ENCODE results near the gene CFAP77.

The CFAP77 gene

GRCh38 chr9:132609184-132609583 is 199.2 kb downstream of the CFAP77 start:
- no peak overlapping the region for H2BK5ac ChIP-seq (ENCODE audit: low read depth, low read length, poor library complexity)
- H3K27me3 ChIP-seq (ENCODE audit: insufficient read depth, low read length), result no peaks in the 10 kb centered on the region
- no peak overlapping the region for H3K18ac ChIP-seq (ENCODE audit: low read length)
- no peak overlapping the region for H2BK120ac ChIP-seq (ENCODE audit: insufficient read depth, low read length, poor library complexity)
- no peak overlapping the region for H4K8ac ChIP-seq (ENCODE audit: low read depth, low read length)
- no peak overlapping the region for H4K91ac ChIP-seq (ENCODE audit: low read depth, low read length)
- H3K9ac ChIP-seq (ENCODE audit: low read length), result no peak overlapping the region
- H4K12ac ChIP-seq (ENCODE audit: low read depth, low read length), result no peak overlapping the region
- no peak overlapping the region for H3K4me3 ChIP-seq (ENCODE audit: low read depth, low read length)
- H3K4me1 ChIP-seq (ENCODE audit: control insufficient read depth in 1 of 2, insufficient read depth in 2 of 2, low read length in 2 of 2), result no peaks in the 10 kb centered on the region
- H3K23ac ChIP-seq (ENCODE audit: low read length), result no peak overlapping the region
- H3K4me2 ChIP-seq (ENCODE audit: low read length), result no peak overlapping the region
- DNase-seq, result no peak
- no peak overlapping the region for H3K27ac ChIP-seq (ENCODE audit: low read depth, low read length)
- H3K4ac ChIP-seq (ENCODE audit: low read depth, low read length), result no peak overlapping the region
- no CpG with 5 or more reads among the region's 9 CpGs for WGBS (ENCODE audit: extremely low coverage, insufficient coverage, insufficient read length)
- H3K79me1 ChIP-seq (ENCODE audit: low read length), result no peaks in the 10 kb centered on the region
- no peak overlapping the region for H2AFZ ChIP-seq (ENCODE audit: insufficient read depth, low read length, poor library complexity)
- H2AK5ac ChIP-seq (ENCODE audit: low read length), result no peak overlapping the region
- peaks cover 41 to 44% of the 10 kb centered on the region in 2 experiments for H3K36me3 ChIP-seq (ENCODE audit: control insufficient read depth in 1 of 2, insufficient read depth in 2 of 2, low read length in 2 of 2)
- H3K79me2 ChIP-seq (ENCODE audit: control insufficient read depth, insufficient read depth, low read length, poor library complexity), result no peaks in the 10 kb centered on the region
- no peak overlapping the region for H2BK12ac ChIP-seq (ENCODE audit: low read length)
- no peaks in the 10 kb centered on the region for H3K9me3 ChIP-seq (ENCODE audit: insufficient read depth, low read depth, low read length)
- no peak overlapping the region for H3K14ac ChIP-seq (ENCODE audit: low read length)

- Histone ChIP-seq H3K27me3 (ENCODE audit: insufficient read depth, low read length) (no peaks in the 10 kb centered on the region), H3K36me3 (ENCODE audit: control insufficient read depth in 1 of 2, insufficient read depth in 2 of 2, low read length in 2 of 2) (peaks cover 38 to 42% of the 10 kb centered on the region in 2 experiments), H2BK12ac (ENCODE audit: low read length) (no peak overlapping the region), H3K4me2 (ENCODE audit: low read length) (no peak overlapping the region), H2BK5ac (ENCODE audit: low read depth, low read length, poor library complexity) (no peak overlapping the region), H3K9ac (ENCODE audit: low read length) (no peak overlapping the region), H4K12ac (ENCODE audit: low read depth, low read length) (no peak overlapping the region), H3K9me3 (ENCODE audit: insufficient read depth, low read depth, low read length) (no peaks in the 10 kb centered on the region), H3K18ac (ENCODE audit: low read length) (no peak overlapping the region), H3K4me1 (ENCODE audit: control insufficient read depth in 1 of 2, insufficient read depth in 2 of 2, low read length in 2 of 2) (no peaks in the 10 kb centered on the region), H3K23ac (ENCODE audit: low read length) (no peak overlapping the region), H3K4me3 (ENCODE audit: low read depth, low read length) (no peak overlapping the region), H3K14ac (ENCODE audit: low read length) (no peak overlapping the region), H2BK120ac (ENCODE audit: insufficient read depth, low read length, poor library complexity) (no peak overlapping the region), H3K79me2 (ENCODE audit: control insufficient read depth, insufficient read depth, low read length, poor library complexity) (no peaks in the 10 kb centered on the region), H3K79me1 (ENCODE audit: low read length) (no peaks in the 10 kb centered on the region), H3K27ac (ENCODE audit: low read depth, low read length) (no peak overlapping the region), H4K91ac (ENCODE audit: low read depth, low read length) (no peak overlapping the region), H4K8ac (ENCODE audit: low read depth, low read length) (no peak overlapping the region), H2AK5ac (ENCODE audit: low read length) (no peak overlapping the region), H3K4ac (ENCODE audit: low read depth, low read length) (no peak overlapping the region), H2AFZ (ENCODE audit: insufficient read depth, low read length, poor library complexity) (no peak overlapping the region)
- DNase-seq, result peak in 1 of 2 donors; percentile 10
- no CpG with 5 or more reads among the region's 7 CpGs for WGBS (ENCODE audit: extremely low coverage, insufficient coverage, insufficient read length)
These were observed 199.8 kb downstream of the CFAP77 start for GRCh38 chr9:132609829-132610228.

- no peak for DNase-seq
- no peaks in the 10 kb centered on the region for H3K27me3 ChIP-seq (ENCODE audit: insufficient read depth, low read length)
These were observed 200.7 kb downstream of the CFAP77 start for GRCh38 chr9:132610661-132611060.

GRCh38 chr9:132614324-132614723 is 204.3 kb downstream of the CFAP77 start:
- Histone ChIP-seq H3K4me3 (ENCODE audit: low read depth, low read length) (no peak overlapping the region), H2BK120ac (ENCODE audit: insufficient read depth, low read length, poor library complexity) (no peak overlapping the region), H3K79me2 (ENCODE audit: control insufficient read depth, insufficient read depth, low read length, poor library complexity) (no peaks in the 10 kb centered on the region), H3K18ac (ENCODE audit: low read length) (no peak overlapping the region), H3K9me3 (ENCODE audit: insufficient read depth, low read depth, low read length) (peaks cover 2% of the 10 kb centered on the region), H3K79me1 (ENCODE audit: low read length) (no peaks in the 10 kb centered on the region), H3K14ac (ENCODE audit: low read length) (no peak overlapping the region), H2AK5ac (ENCODE audit: low read length) (no peak overlapping the region), H4K8ac (ENCODE audit: low read depth, low read length) (no peak overlapping the region), H3K27me3 (ENCODE audit: insufficient read depth, low read length) (no peaks in the 10 kb centered on the region), H2BK12ac (ENCODE audit: low read length) (no peak overlapping the region), H3K36me3 (ENCODE audit: control insufficient read depth in 1 of 2, insufficient read depth in 2 of 2, low read length in 2 of 2) (peaks cover 25 to 45% of the 10 kb centered on the region in 2 experiments), H3K9ac (ENCODE audit: low read length) (no peak overlapping the region), H3K4me1 (ENCODE audit: control insufficient read depth in 1 of 2, insufficient read depth in 2 of 2, low read length in 2 of 2) (no peaks in the 10 kb centered on the region), H3K23ac (ENCODE audit: low read length) (no peak overlapping the region), H2BK5ac (ENCODE audit: low read depth, low read length, poor library complexity) (no peak overlapping the region), H3K4ac (ENCODE audit: low read depth, low read length) (no peak overlapping the region), H4K91ac (ENCODE audit: low read depth, low read length) (no peak overlapping the region), H3K27ac (ENCODE audit: low read depth, low read length) (no peak overlapping the region), H2AFZ (ENCODE audit: insufficient read depth, low read length, poor library complexity) (no peak overlapping the region), H3K4me2 (ENCODE audit: low read length) (no peak overlapping the region), H4K12ac (ENCODE audit: low read depth, low read length) (no peak overlapping the region)
- no CpG with 5 or more reads among the region's 6 CpGs for WGBS (ENCODE audit: extremely low coverage, insufficient coverage, insufficient read length)
- DNase-seq, result no peak

More at GRCh38 chr9:132610661-132611060, 200.7 kb downstream of the CFAP77 start:
- no CpG with 5 or more reads among the region's 12 CpGs for WGBS (ENCODE audit: extremely low coverage, insufficient coverage, insufficient read length)
- Histone ChIP-seq H3K4me3 (ENCODE audit: low read depth, low read length) (no peak overlapping the region), H3K18ac (ENCODE audit: low read length) (no peak overlapping the region), H3K4me1 (ENCODE audit: control insufficient read depth in 1 of 2, insufficient read depth in 2 of 2, low read length in 2 of 2) (no peaks in the 10 kb centered on the region), H3K79me2 (ENCODE audit: control insufficient read depth, insufficient read depth, low read length, poor library complexity) (no peaks in the 10 kb centered on the region), H2AK5ac (ENCODE audit: low read length) (no peak overlapping the region), H2AFZ (ENCODE audit: insufficient read depth, low read length, poor library complexity) (no peak overlapping the region), H3K79me1 (ENCODE audit: low read length) (no peaks in the 10 kb centered on the region), H2BK120ac (ENCODE audit: insufficient read depth, low read length, poor library complexity) (no peak overlapping the region), H3K36me3 (ENCODE audit: control insufficient read depth in 1 of 2, insufficient read depth in 2 of 2, low read length in 2 of 2) (peaks cover 33 to 45% of the 10 kb centered on the region in 2 experiments), H3K23ac (ENCODE audit: low read length) (no peak overlapping the region), H3K27ac (ENCODE audit: low read depth, low read length) (no peak overlapping the region), H3K4me2 (ENCODE audit: low read length) (no peak overlapping the region), H3K4ac (ENCODE audit: low read depth, low read length) (no peak overlapping the region), H3K14ac (ENCODE audit: low read length) (no peak overlapping the region), H3K9ac (ENCODE audit: low read length) (no peak overlapping the region), H2BK5ac (ENCODE audit: low read depth, low read length, poor library complexity) (no peak overlapping the region), H4K91ac (ENCODE audit: low read depth, low read length) (no peak overlapping the region), H4K12ac (ENCODE audit: low read depth, low read length) (no peak overlapping the region), H4K8ac (ENCODE audit: low read depth, low read length) (no peak overlapping the region), H3K9me3 (ENCODE audit: insufficient read depth, low read depth, low read length) (no peaks in the 10 kb centered on the region), H2BK12ac (ENCODE audit: low read length) (no peak overlapping the region)
